ENCODE data around the gene ARNT2. TPM values are rescaled to one million over a fixed set of nuclear protein-coding genes. Genes with fewer than 3 reads are reported as not detected.

ARNT2 gene
- polyA plus RNA-seq, 2 of the 4 experiments (the other 2 are of a cell fraction): 8.9 to 17.0 TPM

DNA sequence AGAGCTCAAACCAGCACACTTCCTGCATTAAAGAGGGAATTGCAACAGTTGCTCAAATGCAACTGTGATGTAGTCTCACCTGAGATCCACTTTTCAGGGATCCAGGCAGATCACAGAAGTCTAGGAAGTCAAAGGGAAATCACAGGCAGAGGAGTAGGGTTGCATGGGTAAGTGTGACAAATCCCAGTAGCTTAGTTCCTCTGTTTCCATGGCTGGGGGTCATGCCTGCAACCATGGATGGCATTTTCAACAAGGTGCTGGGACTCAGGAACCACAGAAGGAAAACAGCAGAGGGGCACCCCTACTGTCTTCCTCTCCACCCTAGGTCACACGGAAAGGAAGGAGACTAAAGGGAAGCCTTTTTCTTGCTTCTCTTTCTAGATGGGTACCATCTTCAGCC, 36.5 kb upstream of the ARNT2 start:
- Histone ChIP-seq H3K9me3 (0 out of 3 replicates have a peak, but pooled peaks cover 5% of the 10 kb centered on the region), H3K4me3 (no peak overlapping the region), H3K4me1 (no peaks in the 10 kb centered on the region), H3K4me2 (no peak overlapping the region), H3K27ac (no peak overlapping the region)
- no peak for ATAC-seq
- TF ChIP-seq TFCP2L1 (CRISPR knock-in tag; IDR thresholded peaks at IDR 0.05): no peak
- no peak for TF ChIP-seq MAFK (IDR thresholded peaks at IDR 0.05; ENCODE audit: partially characterized antibody)
- TF ChIP-seq, protein P1, sequence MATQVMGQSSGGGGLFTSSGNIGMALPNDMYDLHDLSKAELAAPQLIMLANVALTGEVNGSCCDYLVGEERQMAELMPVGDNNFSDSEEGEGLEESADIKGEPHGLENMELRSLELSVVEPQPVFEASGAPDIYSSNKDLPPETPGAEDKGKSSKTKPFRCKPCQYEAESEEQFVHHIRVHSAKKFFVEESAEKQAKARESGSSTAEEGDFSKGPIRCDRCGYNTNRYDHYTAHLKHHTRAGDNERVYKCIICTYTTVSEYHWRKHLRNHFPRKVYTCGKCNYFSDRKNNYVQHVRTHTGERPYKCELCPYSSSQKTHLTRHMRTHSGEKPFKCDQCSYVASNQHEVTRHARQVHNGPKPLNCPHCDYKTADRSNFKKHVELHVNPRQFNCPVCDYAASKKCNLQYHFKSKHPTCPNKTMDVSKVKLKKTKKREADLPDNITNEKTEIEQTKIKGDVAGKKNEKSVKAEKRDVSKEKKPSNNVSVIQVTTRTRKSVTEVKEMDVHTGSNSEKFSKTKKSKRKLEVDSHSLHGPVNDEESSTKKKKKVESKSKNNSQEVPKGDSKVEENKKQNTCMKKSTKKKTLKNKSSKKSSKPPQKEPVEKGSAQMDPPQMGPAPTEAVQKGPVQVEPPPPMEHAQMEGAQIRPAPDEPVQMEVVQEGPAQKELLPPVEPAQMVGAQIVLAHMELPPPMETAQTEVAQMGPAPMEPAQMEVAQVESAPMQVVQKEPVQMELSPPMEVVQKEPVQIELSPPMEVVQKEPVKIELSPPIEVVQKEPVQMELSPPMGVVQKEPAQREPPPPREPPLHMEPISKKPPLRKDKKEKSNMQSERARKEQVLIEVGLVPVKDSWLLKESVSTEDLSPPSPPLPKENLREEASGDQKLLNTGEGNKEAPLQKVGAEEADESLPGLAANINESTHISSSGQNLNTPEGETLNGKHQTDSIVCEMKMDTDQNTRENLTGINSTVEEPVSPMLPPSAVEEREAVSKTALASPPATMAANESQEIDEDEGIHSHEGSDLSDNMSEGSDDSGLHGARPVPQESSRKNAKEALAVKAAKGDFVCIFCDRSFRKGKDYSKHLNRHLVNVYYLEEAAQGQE (IDR thresholded peaks at IDR 0.05): no peak
- no peak for TF ChIP-seq ZC3H11A (IDR thresholded peaks at IDR 0.05)
- TF ChIP-seq RCOR1 (IDR thresholded peaks at IDR 0.05; ENCODE audit: low read depth, low read length): no peak
- no peak for TF ChIP-seq TP53 (CRISPR knock-in tag; IDR thresholded peaks at IDR 0.05)
- no peak for TF ChIP-seq ESRRA (IDR thresholded peaks at IDR 0.05; ENCODE audit: borderline replicate concordance, low read length)
- no peak for TF ChIP-seq PHF8 (IDR thresholded peaks at IDR 0.05; ENCODE audit: borderline replicate concordance, low read depth)
- no peak for TF ChIP-seq FOXS1 (CRISPR knock-in tag; IDR thresholded peaks at IDR 0.05)
- no peak for TF ChIP-seq SMC3 (IDR thresholded peaks at IDR 0.05)
- TF ChIP-seq BHLHE40 (IDR thresholded peaks at IDR 0.05; ENCODE audit: low read depth, low read length): no peak
- TF ChIP-seq, protein P2, sequence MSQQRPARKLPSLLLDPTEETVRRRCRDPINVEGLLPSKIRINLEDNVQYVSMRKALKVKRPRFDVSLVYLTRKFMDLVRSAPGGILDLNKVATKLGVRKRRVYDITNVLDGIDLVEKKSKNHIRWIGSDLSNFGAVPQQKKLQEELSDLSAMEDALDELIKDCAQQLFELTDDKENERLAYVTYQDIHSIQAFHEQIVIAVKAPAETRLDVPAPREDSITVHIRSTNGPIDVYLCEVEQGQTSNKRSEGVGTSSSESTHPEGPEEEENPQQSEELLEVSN (IDR thresholded peaks at IDR 0.05; ENCODE audit: borderline replicate concordance, low read depth): no peak
- no peak for TF ChIP-seq HOXB13 (CRISPR knock-in tag; IDR thresholded peaks at IDR 0.05; ENCODE audit: low read depth)
- TF ChIP-seq, protein P3, sequence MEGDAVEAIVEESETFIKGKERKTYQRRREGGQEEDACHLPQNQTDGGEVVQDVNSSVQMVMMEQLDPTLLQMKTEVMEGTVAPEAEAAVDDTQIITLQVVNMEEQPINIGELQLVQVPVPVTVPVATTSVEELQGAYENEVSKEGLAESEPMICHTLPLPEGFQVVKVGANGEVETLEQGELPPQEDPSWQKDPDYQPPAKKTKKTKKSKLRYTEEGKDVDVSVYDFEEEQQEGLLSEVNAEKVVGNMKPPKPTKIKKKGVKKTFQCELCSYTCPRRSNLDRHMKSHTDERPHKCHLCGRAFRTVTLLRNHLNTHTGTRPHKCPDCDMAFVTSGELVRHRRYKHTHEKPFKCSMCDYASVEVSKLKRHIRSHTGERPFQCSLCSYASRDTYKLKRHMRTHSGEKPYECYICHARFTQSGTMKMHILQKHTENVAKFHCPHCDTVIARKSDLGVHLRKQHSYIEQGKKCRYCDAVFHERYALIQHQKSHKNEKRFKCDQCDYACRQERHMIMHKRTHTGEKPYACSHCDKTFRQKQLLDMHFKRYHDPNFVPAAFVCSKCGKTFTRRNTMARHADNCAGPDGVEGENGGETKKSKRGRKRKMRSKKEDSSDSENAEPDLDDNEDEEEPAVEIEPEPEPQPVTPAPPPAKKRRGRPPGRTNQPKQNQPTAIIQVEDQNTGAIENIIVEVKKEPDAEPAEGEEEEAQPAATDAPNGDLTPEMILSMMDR (IDR thresholded peaks at IDR 0.05): no peak
- TF ChIP-seq NPAS2 (CRISPR knock-in tag; IDR thresholded peaks at IDR 0.05; ENCODE audit: borderline replicate concordance): no peak
- DNase-seq (ENCODE audit: low read depth in 1 of 2, low spot score in 1 of 2): no peak
- ChIA-PET CTCF (interaction anchor here (0.8 to 1.7 kb wide), 9 partner anchors 9 to 987 kb away, joined by 3 to 6 read pairs (median 3); no protein-coding TSS in a partner anchor), POLR2A (no interaction called here)
- no peak for FAIRE-seq
- WGBS (ENCODE audit: missing lambda C conversion rate): 12% methylated on average over 1 of the region's 1 CpG

DNA sequence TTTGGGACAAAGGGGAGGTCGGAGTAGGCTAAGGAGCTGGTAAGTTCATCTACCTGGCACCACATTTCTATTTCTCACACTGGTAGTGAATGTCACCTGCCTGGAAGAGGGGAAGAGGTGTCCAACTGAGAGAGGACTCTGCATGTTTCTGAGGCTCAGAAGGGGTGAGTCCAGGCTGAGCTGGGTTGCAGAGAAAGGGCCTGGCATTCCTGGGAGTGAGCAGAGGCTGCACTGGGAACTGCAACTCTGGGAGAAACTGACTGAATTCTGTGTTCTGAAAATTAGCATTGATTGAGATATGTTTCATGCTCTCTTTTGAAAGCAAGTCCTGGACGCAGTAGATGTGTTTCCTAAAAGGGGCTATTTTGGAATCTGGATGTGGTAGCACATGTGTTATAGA, 32.3 kb upstream of the ARNT2 start:
- DNase-seq (ENCODE audit: low read depth in 1 of 2, low spot score in 1 of 2) (no peak), FAIRE-seq (no peak), ATAC-seq (peak; percentile 47 to 66; a peak in 4 of 6 replicates)
- Histone ChIP-seq H3K27ac (no peak overlapping the region), H3K4me3 (no peak overlapping the region), H3K4me2 (no peak overlapping the region), H3K4me1 (no peaks in the 10 kb centered on the region), H3K9me3 (0 out of 3 replicates have a peak, but pooled peaks cover 3% of the 10 kb centered on the region)
- CTCF ChIA-PET: interaction anchor here (0.6 to 2.3 kb wide), 2 partner anchors 11 to 103 kb away, joined by 3 to 7 read pairs; no protein-coding TSS in a partner anchor
- WGBS (ENCODE audit: missing lambda C conversion rate): 73% methylated on average over 2 of the region's 2 CpGs
- no peak for TF ChIP-seq CBX8 (IDR thresholded peaks at IDR 0.05)
- POLR2A ChIA-PET: no interaction called here

DNA sequence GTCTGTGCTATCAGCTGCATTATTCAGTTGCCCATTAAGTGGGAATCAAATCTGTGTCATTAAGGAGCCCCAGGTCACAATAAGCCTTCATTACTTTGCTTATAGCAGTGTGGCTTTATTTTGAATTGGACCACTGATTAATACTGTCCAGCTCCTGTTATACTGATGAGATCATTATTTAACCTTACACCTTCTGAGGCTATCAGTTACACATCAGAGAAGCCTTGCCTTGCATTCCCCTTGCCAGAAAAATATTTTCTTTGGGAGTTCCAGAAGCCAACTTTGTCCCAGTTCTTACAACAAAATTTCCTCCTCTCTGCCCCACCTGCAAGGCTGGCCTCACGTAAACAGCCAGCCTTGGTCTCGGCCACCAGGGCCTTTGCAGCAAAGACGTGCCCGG, 29.7 kb upstream of the ARNT2 start:
- TF ChIP-seq RAD21 (conservative IDR thresholded peaks at IDR 0.05 in 1 of 2, IDR thresholded peaks at IDR 0.05 in 1 of 2) (no peak), MAFK (IDR thresholded peaks at IDR 0.05; ENCODE audit: partially characterized antibody) (no peak), ZC3H11A (IDR thresholded peaks at IDR 0.05) (no peak), POLR2AphosphoS2 (conservative IDR thresholded peaks at IDR 0.05; ENCODE audit: low read length) (no peak), FOSL2 (IDR thresholded peaks at IDR 0.05) (no peak), FOSL2 (CRISPR knock-in tag; IDR thresholded peaks at IDR 0.05) (no peak), CBX8 (IDR thresholded peaks at IDR 0.05) (no peak), KDM5A (IDR thresholded peaks at IDR 0.05) (no peak), NPAS2 (CRISPR knock-in tag; IDR thresholded peaks at IDR 0.05; ENCODE audit: borderline replicate concordance) (no peak), HEYL (CRISPR knock-in tag; IDR thresholded peaks at IDR 0.05) (no peak), TP53 (CRISPR knock-in tag; IDR thresholded peaks at IDR 0.05) (no peak), MYC (IDR thresholded peaks at IDR 0.05; ENCODE audit: borderline replicate concordance, low read length) (no peak)
- no peak overlapping the region for H3K4me3 ChIP-seq
- FAIRE-seq (no peak), ATAC-seq (no peak), DNase-seq (ENCODE audit: low read depth in 1 of 2, low spot score in 1 of 2) (no peak)
- H3K4me1 ChIP-seq: no peaks in the 10 kb centered on the region
- 55% methylated on average over 4 of the region's 4 CpGs for WGBS (ENCODE audit: missing lambda C conversion rate)
- no peak overlapping the region for H3K27ac ChIP-seq
- POLR2A ChIA-PET: no interaction called here
- CTCF ChIA-PET: interaction anchor here (1.3 kb wide), 1 partner anchor 66 kb away, joined by 3 read pairs; no protein-coding TSS in a partner anchor
- no peak overlapping the region for H3K4me2 ChIP-seq
- no peaks in the 10 kb centered on the region for H3K9me3 ChIP-seq

Measured in A549 (cell line).